SJCRH30 (cell line): ENCODE measurements around the gene ADI1. TPM values are rescaled to one million over a fixed set of nuclear protein-coding genes. Genes with fewer than 3 reads are reported as not detected.
A peak's percentile ranks its signal among the peaks of the same experiment; 100 is the strongest.

ENCODE experiments used
- DNase-seq, 2 experiments: peaks; one replicate each; pipeline ENCODE4 v3.0.0-alpha.2; 2015 to 2020
- H3K27ac ChIP-seq: fragments of 250-450 bp; sonication (Bioruptor Pico); 2 replicates; pipeline ENCODE4 v1.5.1; 2020; ENCODE audit warnings: mild to moderate bottlenecking, moderate library complexity
- H3K27me3 ChIP-seq: fragments of 250-450 bp; sonication (Bioruptor Pico); 2 replicates; pipeline ENCODE4 v1.5.1; 2020; ENCODE audit warnings: mild to moderate bottlenecking, moderate library complexity
- H3K36me3 ChIP-seq: fragments of 250-450 bp; sonication (Bioruptor Pico); 2 replicates; pipeline ENCODE4 v1.5.1; 2020; ENCODE audit warnings: mild to moderate bottlenecking, moderate library complexity
- H3K4me1 ChIP-seq: fragments of 250-450 bp; sonication (Bioruptor Pico); 2 replicates; pipeline ENCODE4 v1.5.1; 2020; ENCODE audit warnings: mild to moderate bottlenecking, moderate library complexity
- H3K4me3 ChIP-seq: fragments of 250-450 bp; sonication (Bioruptor Pico); 2 replicates; pipeline ENCODE4 v1.5.1; 2020; ENCODE audit warnings: mild to moderate bottlenecking, moderate library complexity
- H3K9me3 ChIP-seq: fragments of 250-450 bp; sonication (Bioruptor Pico); replicated peaks from 2 replicates; pipeline ENCODE4 v1.5.1; 2020; ENCODE audit warnings: mild to moderate bottlenecking, moderate library complexity
- total RNA-seq: library from RNA; depleted of rRNA; stranded (reverse); fragments of >200 nt; shearing (Covaris generic); gene quantifications from 2 replicates; pipeline ENCODE4 v1.2.3, GENCODE V29; 2014; rRNA removed

The ADI1 gene, protein sequence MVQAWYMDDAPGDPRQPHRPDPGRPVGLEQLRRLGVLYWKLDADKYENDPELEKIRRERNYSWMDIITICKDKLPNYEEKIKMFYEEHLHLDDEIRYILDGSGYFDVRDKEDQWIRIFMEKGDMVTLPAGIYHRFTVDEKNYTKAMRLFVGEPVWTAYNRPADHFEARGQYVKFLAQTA
- total RNA-seq: 53.6 and 55.9 TPM in 2 replicates

DNA sequence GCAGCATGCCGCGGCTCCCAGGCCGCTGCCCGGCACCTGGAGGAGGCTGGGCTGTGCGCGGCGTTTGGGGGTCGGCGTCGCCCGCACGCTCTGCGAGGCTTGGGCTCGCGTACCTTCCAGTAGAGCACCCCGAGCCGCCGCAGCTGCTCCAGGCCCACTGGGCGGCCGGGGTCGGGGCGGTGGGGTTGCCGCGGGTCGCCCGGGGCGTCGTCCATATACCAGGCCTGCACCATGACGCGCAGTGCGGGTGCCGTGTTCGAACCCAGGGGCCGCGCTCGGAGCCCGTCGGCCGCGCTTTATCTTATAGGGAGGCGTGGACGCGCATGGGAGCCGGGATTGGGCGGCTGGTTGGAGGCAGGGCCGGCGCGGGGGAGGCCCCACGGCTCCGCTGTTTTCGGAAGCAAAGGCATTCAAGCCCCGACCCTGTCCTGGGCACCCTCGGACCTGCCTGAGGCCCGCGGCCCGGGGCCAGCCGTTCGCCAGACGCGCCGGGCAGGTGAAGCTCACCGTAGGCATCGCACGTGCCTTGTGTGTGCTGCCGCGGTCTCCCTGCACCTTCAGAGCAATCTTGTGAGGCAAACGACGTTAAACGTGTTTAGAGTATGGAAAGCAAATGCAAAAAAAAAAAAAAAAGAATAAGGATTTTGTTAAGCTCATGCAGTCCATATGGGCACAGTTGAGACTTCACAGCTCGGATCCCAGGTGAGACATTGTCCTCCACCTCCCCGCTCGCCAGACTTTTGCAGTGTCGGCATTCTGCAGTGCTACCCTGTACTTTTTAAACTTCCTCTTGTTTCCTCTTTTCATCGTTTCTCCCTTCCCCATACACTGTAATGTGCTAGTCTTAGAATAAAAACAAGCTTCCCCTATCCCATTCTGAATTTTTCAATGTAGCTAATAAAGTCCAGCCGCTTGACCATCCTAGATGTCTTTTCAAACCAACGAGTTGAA lies at the start of gene ADI1:
TSS of gene ADI1 (minus strand) at position 277 of the 951 bp plus-strand sequence. CDS start at position 233, 44 bp downstream.
- DNase-seq: peak; percentile 86 to 89
- H3K36me3 ChIP-seq: no peaks in the 10 kb centered on the region
- H3K9me3 ChIP-seq: no peaks in the 10 kb centered on the region; the same call in 1 of the 2 replicates
- peak within 1 kb of the TSS; percentile 85 for H3K27ac ChIP-seq
- H3K4me3 ChIP-seq: peak within 1 kb of the TSS; percentile 81
- peaks cover 9% of the 10 kb centered on the region for H3K4me1 ChIP-seq
- no peaks in the 10 kb centered on the region for H3K27me3 ChIP-seq

DNA sequence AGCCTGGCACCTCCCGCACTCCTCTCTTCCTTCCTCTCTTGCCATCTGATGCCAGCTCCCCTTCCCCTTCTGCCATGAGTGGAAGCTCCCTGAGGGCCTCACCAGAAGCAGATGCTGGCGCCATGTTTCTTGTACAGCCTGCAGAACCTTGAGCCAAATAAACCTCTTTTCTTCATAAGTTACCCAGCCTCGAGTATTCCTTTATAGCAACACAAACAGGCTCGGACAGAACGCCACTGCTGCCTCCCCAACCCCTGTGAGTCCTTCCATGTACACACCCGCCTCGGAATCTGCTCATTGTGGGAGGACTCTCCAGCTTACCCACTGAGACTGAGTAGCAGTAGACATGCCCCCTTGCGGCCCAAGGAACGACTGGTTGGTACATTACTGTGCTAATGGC lies 47.5 kb upstream of the ADI1 start:
- DNase-seq: no peak
- Histone ChIP-seq H3K4me3 (no peak overlapping the region), H3K9me3 (no peaks in the 10 kb centered on the region; the same call in 1 of the 2 replicates), H3K4me1 (no peaks in the 10 kb centered on the region), H3K27ac (no peak overlapping the region), H3K27me3 (no peaks in the 10 kb centered on the region), H3K36me3 (no peaks in the 10 kb centered on the region)

DNA sequence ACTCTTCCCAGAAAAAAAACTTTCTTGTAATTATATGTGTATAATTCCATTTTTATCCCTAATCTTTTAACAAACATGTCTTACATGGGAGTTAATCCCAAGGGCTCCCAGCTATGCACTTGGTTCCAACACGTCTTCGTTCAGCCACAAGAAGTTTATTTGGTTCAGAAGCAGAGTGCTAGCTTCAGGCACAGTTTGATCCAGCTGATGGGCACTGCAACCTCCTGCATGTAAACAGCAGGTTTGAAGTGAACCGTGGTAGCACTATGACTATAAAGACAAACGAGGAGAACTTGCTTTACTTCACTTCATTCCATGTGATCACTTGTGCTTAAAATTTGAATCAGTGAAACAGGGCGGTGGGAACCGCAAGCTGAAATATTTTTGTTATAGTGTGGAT lies 45.8 kb upstream of the ADI1 start:
- no peak for DNase-seq
- Histone ChIP-seq H3K4me1 (no peaks in the 10 kb centered on the region), H3K9me3 (no peaks in the 10 kb centered on the region; the same call in 1 of the 2 replicates), H3K36me3 (no peaks in the 10 kb centered on the region), H3K4me3 (no peak overlapping the region), H3K27ac (no peak overlapping the region), H3K27me3 (no peaks in the 10 kb centered on the region)

DNA sequence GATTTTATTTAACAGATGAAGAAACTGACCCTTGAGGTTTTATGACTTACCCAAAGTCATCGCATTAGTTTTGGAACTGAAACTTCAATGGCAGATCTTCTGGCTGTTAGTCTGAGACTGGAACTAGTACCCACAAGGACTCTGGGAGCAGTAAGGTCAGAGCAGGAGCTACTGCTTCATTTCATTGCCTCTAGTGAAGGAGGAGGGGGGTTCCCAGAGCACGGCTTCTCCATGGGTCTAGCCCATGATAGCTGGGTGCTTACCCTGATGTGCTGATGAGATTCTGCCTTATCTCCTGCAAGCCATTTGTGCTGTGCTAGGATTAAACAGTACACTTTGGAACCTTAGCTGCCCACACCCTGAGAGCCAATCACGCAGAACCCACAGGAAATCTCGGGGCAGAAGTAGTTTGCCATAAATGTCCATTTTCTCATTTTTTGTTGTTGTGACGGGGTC lies 44.2 kb upstream of the ADI1 start:
- Histone ChIP-seq H3K9me3 (no peaks in the 10 kb centered on the region; the same call in 1 of the 2 replicates), H3K27me3 (no peaks in the 10 kb centered on the region), H3K4me1 (peaks cover 6% of the 10 kb centered on the region; the same call in 1 of the 2 replicates)

DNA sequence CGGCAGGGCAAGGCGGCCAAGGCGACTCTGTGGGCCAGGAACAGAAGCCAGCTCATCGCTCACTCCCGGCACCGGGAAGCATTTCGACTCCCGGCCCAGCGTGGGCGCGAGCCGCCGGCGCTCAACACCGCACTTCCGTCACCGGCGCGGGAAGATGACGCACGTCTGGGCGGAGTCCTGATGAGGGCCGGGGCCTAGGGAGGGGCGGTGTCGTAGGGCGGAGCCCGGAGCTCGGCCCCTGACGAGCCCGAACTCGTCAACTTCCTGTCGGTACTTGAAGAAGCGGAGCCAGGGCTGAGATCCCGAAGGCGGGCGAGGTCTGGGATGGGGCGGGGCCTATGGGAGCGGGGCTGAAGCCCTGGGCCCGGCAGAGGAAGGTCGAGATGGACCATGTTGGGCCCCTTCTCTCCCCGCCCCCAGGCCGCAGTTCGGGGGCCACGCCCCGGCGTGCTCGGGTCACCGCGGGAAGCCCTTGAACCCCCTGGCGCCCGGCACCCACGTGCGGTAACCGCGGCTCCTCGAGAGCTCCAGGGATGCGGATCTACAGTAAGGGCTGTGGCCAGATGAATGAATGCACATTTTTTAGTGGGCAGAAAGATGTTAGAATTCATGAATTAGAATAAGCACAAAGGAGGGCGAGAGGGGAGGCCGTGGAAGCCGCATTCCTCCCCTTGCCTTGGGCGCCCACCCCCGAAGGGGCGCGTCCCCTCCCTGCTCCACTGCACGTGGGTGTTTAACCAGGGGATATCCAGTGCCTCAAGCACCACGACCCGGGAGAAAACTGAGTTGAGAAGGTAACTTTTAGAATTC lies 39.1 kb upstream of the ADI1 start, which contains the start of gene RNASEH1:
TSS of gene RNASEH1 (minus strand) at position 129 of the 810 bp plus-strand sequence. CDS start at position 56, 73 bp downstream.
- peak; percentile 99 for DNase-seq
- Histone ChIP-seq H3K9me3 (no peaks in the 10 kb centered on the region), H3K27me3 (no peaks in the 10 kb centered on the region), H3K36me3 (peaks cover 34% of the 10 kb centered on the region), H3K27ac (peak within 1 kb of the TSS; percentile 84), H3K4me3 (peak within 1 kb of the TSS; percentile 83), H3K4me1 (peaks cover 11% of the 10 kb centered on the region)

More for the DNA sequence above, 44.2 kb upstream of the ADI1 start:
- Histone ChIP-seq H3K36me3 (no peaks in the 10 kb centered on the region), H3K4me3 (no peak overlapping the region), H3K27ac (no peak overlapping the region)
- no peak for DNase-seq

DNA sequence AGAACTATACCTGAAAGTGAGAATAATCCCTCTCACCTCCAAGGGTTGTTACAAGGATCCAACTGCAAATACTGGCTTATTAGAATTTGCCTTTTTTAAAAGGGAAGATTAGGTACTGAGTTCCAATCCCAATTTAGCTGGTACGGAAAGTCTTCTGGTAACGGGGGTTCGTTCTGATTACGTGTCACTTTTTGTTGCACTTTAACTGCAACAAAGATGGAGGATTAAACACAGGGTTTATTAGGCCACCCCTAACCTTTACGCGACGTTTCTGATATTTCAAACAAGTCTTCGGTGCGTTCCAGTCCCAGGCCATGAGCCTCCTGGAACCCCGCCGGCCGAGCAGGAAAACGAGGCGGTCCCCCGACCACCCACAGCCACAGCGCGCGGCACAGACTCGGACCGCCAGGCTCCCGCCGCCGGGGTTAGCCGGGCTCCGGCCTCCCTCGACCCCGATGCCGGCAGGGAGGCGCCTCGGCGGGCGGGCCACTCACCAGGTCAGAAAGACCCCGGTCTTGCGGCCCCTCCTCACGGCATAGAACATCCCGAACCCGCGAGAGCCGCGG lies 38.4 kb upstream of the ADI1 start:
- Histone ChIP-seq H3K36me3 (peaks cover 35% of the 10 kb centered on the region), H3K27ac (peak overlapping the region; percentile 84), H3K9me3 (no peaks in the 10 kb centered on the region), H3K27me3 (no peaks in the 10 kb centered on the region), H3K4me1 (peaks cover 11% of the 10 kb centered on the region), H3K4me3 (peak overlapping the region; percentile 83)
- no peak for DNase-seq

DNA sequence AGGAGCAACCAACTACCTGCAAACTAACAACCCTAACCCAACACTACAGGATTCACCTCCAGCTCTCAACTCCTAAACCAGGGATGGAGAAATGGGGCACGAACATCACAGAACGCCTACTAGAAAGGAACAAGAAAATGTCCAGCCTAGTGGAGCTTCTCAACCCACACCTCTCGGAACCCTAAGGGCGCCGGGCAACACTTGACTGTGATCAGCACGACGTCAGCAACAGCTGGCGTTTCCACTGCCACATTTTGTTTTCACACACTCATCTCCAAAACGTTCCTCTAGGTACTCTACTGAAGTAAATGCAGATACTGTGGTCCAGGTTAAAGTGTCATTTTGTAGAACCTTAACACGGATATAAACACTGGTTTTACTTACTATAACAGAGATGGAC lies 34.6 kb upstream of the ADI1 start:
- Histone ChIP-seq H3K4me1 (peaks cover 8% of the 10 kb centered on the region), H3K27me3 (no peaks in the 10 kb centered on the region), H3K9me3 (no peaks in the 10 kb centered on the region), H3K36me3 (peaks cover 64% of the 10 kb centered on the region), H3K4me3 (no peak overlapping the region), H3K27ac (no peak overlapping the region)
- DNase-seq: no peak

DNA sequence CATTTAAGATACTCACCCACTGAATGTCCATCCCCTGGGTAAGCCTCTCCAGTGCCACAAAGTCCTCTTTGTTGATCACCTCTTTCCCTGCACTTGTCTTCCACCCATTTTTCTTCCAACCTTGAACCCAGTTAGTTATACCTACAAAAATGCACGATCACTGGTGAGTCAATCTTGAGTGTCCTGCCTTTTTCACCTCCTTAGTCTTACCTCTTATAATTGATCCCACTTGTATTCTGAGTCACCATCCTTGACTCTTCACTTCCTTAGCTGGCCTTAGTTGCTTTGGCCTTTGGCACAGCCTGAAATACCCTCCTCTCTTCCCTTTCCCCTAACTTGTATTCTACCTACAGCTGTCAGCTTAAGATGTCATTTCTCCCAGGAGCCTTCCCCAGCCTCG lies 28.6 kb upstream of the ADI1 start:
- Histone ChIP-seq H3K27ac (no peak overlapping the region), H3K9me3 (no peaks in the 10 kb centered on the region), H3K36me3 (peaks cover 89% of the 10 kb centered on the region), H3K4me3 (no peak overlapping the region), H3K27me3 (no peaks in the 10 kb centered on the region), H3K4me1 (no peaks in the 10 kb centered on the region)
- no peak for DNase-seq

DNA sequence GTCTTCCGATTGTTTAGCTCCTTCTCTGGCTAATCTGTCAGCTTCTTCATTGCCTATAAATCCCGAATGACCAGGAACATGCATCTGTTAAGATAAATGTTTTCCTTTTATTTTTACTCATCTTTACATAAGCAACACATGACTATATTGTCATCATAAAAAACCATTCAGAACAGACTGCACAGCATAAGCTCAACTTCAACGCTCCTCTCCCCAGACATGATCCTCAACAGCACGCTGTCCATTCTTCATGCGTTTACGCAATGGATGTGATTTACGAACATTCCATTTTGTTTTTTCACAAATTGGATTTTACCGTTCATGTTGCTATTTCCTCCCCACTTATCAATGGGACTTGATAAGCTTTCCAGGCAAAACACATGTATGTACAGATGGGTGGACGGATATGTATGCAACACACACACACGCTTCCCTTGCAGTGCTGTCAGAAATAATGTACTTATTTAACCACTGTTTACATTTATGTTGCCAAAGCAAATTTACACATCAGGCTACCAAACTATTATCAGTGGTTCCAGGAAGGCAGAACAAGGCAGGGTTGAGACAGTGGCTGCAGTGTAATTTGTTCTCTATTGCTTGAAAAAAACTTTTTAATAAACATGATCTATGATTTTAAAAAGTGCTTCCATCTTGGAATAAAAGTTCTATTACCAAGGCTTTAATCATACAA lies 26.6 kb upstream of the ADI1 start:
- H3K4me1 ChIP-seq: no peaks in the 10 kb centered on the region
- H3K9me3 ChIP-seq: no peaks in the 10 kb centered on the region
- H3K4me3 ChIP-seq: no peak overlapping the region
- no peaks in the 10 kb centered on the region for H3K27me3 ChIP-seq
- H3K27ac ChIP-seq: no peak overlapping the region
- no peak for DNase-seq
- H3K36me3 ChIP-seq: peaks cover 91% of the 10 kb centered on the region

DNA sequence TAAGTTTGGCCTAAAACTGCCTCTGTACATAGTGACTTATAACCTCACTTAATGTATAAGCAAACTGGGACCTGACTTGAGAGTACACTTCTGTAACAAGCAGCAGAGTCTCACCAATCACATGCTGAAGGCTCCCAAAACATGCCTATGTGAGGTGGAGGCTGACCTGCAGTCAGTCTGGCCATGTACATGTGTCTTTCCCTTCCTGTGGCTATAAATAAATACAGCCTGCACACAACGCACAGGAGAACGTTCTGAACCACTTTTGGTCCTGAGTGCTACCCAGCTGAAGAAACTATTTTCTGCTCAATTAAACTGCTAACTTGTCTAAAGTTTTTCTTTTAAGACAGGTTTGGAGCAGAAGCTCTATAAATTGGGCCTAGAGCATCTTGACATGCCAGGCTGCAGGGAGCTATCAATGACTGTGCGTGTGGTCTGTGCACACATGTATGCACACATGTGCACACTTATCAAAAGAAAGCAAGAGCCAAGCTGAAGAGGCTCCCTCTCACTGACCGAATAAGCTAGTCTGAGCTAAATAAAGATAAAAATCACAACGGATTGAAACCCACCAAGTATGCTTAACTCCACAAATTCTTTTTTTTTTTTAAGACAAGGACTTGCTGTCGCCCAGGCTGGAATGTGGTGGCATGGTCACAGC lies 23.8 kb upstream of the ADI1 start:
- no peak for DNase-seq
- Histone ChIP-seq H3K27ac (no peak overlapping the region), H3K27me3 (no peaks in the 10 kb centered on the region), H3K9me3 (no peaks in the 10 kb centered on the region), H3K4me3 (no peak overlapping the region), H3K4me1 (no peaks in the 10 kb centered on the region), H3K36me3 (peaks cover 80% of the 10 kb centered on the region)

DNA sequence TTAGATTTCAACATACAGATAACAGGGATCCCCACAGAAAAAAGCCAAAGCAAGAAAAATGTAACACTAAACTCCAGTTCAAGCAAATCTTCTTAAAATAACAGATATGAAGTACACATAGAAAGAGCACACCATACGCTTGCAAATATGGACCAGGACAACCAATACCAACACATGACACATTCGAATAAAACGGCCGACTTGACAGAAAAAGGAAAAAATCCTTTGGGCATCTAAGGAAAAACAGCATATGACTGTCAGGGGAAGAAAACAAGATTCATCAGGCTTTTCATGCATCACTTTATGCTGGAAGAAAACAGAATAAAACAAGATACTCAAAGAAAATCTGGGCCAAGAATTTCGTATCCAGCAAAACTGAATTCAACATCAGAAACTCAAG lies 22.8 kb upstream of the ADI1 start:
- no peaks in the 10 kb centered on the region for H3K9me3 ChIP-seq
- DNase-seq: no peak
- no peaks in the 10 kb centered on the region for H3K27me3 ChIP-seq
- H3K4me1 ChIP-seq: no peaks in the 10 kb centered on the region
- H3K4me3 ChIP-seq: no peak overlapping the region
- peaks cover 70% of the 10 kb centered on the region for H3K36me3 ChIP-seq
- H3K27ac ChIP-seq: no peak overlapping the region

DNA sequence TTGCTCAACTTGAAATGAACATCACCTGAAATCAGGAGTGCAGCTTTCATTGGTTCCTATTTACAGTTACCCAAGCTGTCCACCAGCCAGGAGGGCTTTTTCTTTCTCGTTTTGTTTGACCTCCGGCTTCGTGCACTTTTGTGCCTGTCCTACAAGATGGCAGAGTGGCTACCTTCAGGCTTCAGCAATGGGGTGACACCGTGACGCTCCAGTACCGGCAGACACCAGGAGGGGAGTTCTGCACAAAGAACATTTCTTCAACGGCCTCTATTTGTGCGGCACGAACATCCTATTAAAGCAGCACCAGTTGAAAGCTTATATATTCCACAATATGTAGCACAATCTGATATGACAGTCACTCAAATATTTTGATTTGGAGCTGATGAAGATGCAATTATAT lies 20.5 kb upstream of the ADI1 start:
- Histone ChIP-seq H3K4me3 (no peak overlapping the region), H3K4me1 (no peaks in the 10 kb centered on the region), H3K27ac (no peak overlapping the region), H3K9me3 (no peaks in the 10 kb centered on the region), H3K36me3 (peaks cover 47% of the 10 kb centered on the region), H3K27me3 (no peaks in the 10 kb centered on the region)
- DNase-seq: no peak
